Endothelial cell of umbilical vein (primary cell): Measurements from ENCODE around the gene CASP4. TPM values are rescaled to one million over a fixed set of nuclear protein-coding genes. Genes with fewer than 3 reads are reported as not detected.

ENCODE experiments used
- BruUV-seq: library from RNA; stranded (reverse); fragments of 400-500 nt; replicated peaks from 2 replicates; lab custom pipeline; 2021; lab: Mats Ljungman, UMichigan
- CTCF ChIA-PET: fragments of 300-600, 350-600 bp; sonication (Branson Sonifier 250); formaldehyde crosslinking; loops from one replicate; lab custom pipeline; 2021; ENCODE audit warnings: antibody characterized with exemption, inconsistent platforms; lab: Charles Lee
- POLR2A ChIA-PET: fragments of 300-600, 350-600 bp; sonication (Branson Sonifier 250); formaldehyde crosslinking; loops from one replicate; lab custom pipeline; 2021; ENCODE audit warnings: antibody characterized with exemption, inconsistent platforms; lab: Charles Lee
- DNase-seq: peaks from one replicate; pipeline ENCODE4 v3.0.0-alpha.2; 2011; ENCODE audit warnings: low read depth, low spot score
- FAIRE-seq: peaks from 2 replicates; lab custom pipeline; 2011; peaks lifted over from hg19 to GRCh38; lab: Jason Lieb, UNC
- H2AFZ ChIP-seq: 2 replicates; pipeline ENCODE4 v1.6.0; 2012; ENCODE audit warnings: low read depth, low read length, control low read depth, inconsistent platforms
- H3K27ac ChIP-seq: 2 replicates; pipeline ENCODE4 v1.5.1; 2011; ENCODE audit warnings: low read depth, mild to moderate bottlenecking, control low read depth, low read length, moderate library complexity; ENCODE audit not compliant: insufficient read depth
- H3K27me3 ChIP-seq, 2 experiments: 2 replicates each; pipeline versions ENCODE4 v1.6.0 to v1.6.1; 2011; ENCODE audit warnings: low read length in 2 of 2, mixed read lengths in 1 of 2; ENCODE audit not compliant: control insufficient read depth in 2 of 2, insufficient read depth in 2 of 2
- H3K36me3 ChIP-seq, 2 experiments: 2 replicates in 1 of 2; 3 replicates in 1 of 2; pipeline ENCODE4 v1.5.1; 2011; ENCODE audit warnings: low read length in 2 of 2, mild to moderate bottlenecking in 1 of 2, moderate library complexity in 1 of 2; ENCODE audit not compliant: control insufficient read depth in 2 of 2, insufficient read depth in 2 of 2; ENCODE audit errors: extremely low read depth in 1 of 2
- H3K4me1 ChIP-seq: 3 replicates; pipeline ENCODE4 v1.5.1; 2011; ENCODE audit warnings: mild to moderate bottlenecking, low read length; ENCODE audit not compliant: control insufficient read depth, insufficient read depth; ENCODE audit errors: extremely low read depth
- H3K4me2 ChIP-seq: 2 replicates; pipeline ENCODE4 v1.6.1; 2011; ENCODE audit warnings: low read length, control low read depth, mixed read lengths; ENCODE audit not compliant: insufficient read depth
- H3K4me3 ChIP-seq, 3 experiments: fragments of 200-600 bp in 1 of 3; sonication (generic), shearing (Covaris generic) in 1 of 3; replicated peaks in 1 of 3; 2 replicates each; pipeline ENCODE4 v1.5.1; 2011 to 2016; ENCODE audit warnings: control low read depth in 3 of 3, low read length in 3 of 3, mild to moderate bottlenecking in 2 of 3, inconsistent platforms in 1 of 3, low read depth in 1 of 3, moderate library complexity in 1 of 3; ENCODE audit not compliant: insufficient read depth in 1 of 3
- H3K79me2 ChIP-seq: 2 replicates; pipeline ENCODE4 v1.6.0; 2012; ENCODE audit warnings: low read length, inconsistent platforms; ENCODE audit not compliant: control insufficient read depth, insufficient read depth
- H3K9ac ChIP-seq: replicated peaks from 2 replicates; pipeline ENCODE3; 2011; ENCODE audit warnings: low read length, control low read depth; ENCODE audit not compliant: insufficient read depth; ENCODE audit errors: extremely low read depth
- H3K9me1 ChIP-seq: replicated peaks from 3 replicates; pipeline ENCODE4 v1.6.0; 2011; ENCODE audit warnings: mild to moderate bottlenecking, low read length; ENCODE audit not compliant: control insufficient read depth, insufficient read depth; ENCODE audit errors: extremely low read depth
- H3K9me3 ChIP-seq: replicated peaks from 2 replicates; pipeline ENCODE4 v1.5.1; 2012; ENCODE audit warnings: low read length, inconsistent platforms; ENCODE audit not compliant: control insufficient read depth, insufficient read depth
- H4K20me1 ChIP-seq: replicated peaks from 2 replicates; pipeline ENCODE3; 2011; ENCODE audit warnings: mild to moderate bottlenecking, low read length; ENCODE audit not compliant: control insufficient read depth, insufficient read depth; ENCODE audit errors: extremely low read depth
- CTCF ChIP-seq, 2 donors: IDR thresholded peaks; 1 replicate in 1 of 2; 2 replicates in 1 of 2; pipeline ENCODE4 v1.5.1; 2011; ENCODE audit warnings: low read length in 2 of 2, mild to moderate bottlenecking in 2 of 2, moderate library complexity in 2 of 2, control low read depth in 1 of 2, inconsistent platforms in 1 of 2, low read depth in 1 of 2; ENCODE audit not compliant: insufficient read depth in 1 of 2; ENCODE audit errors: extremely low read depth in 1 of 2
- EZH2 ChIP-seq: IDR thresholded peaks from 2 replicates; pipeline ENCODE4 v1.6.1; 2012; ENCODE audit warnings: borderline replicate concordance, low read depth, mild to moderate bottlenecking, moderate library complexity, low read length, inconsistent platforms; ENCODE audit not compliant: severe bottlenecking
- FOS ChIP-seq: IDR thresholded peaks from 2 replicates; pipeline ENCODE4 v1.6.1; 2011; ENCODE audit warnings: mild to moderate bottlenecking, low read length, moderate library complexity, borderline replicate concordance; ENCODE audit not compliant: insufficient read depth
- GATA2 ChIP-seq: IDR thresholded peaks from 2 replicates; pipeline ENCODE4 v1.7.0; 2011; ENCODE audit warnings: low read depth, mild to moderate bottlenecking, moderate library complexity, mixed read lengths, low read length; ENCODE audit not compliant: insufficient read length, insufficient read depth
- JUN ChIP-seq: IDR thresholded peaks from 2 replicates; pipeline ENCODE4 v1.6.1; 2011; ENCODE audit warnings: borderline replicate concordance, low read depth; ENCODE audit not compliant: insufficient read length, insufficient read depth
- MAX ChIP-seq: IDR thresholded peaks from 2 replicates; pipeline ENCODE4 v1.6.1; 2011; ENCODE audit not compliant: insufficient read depth, insufficient read length
- MYC ChIP-seq: IDR thresholded peaks from one replicate; pipeline ENCODE4 v1.6.1; 2011; ENCODE audit warnings: mild to moderate bottlenecking, low read depth, low read length
- POLR2A ChIP-seq: IDR thresholded peaks from 2 replicates; pipeline ENCODE4 v1.6.1; 2012; ENCODE audit warnings: low read depth, mild to moderate bottlenecking, control low read depth, low read length
- POLR2AphosphoS5 ChIP-seq: IDR thresholded peaks from 2 replicates; pipeline ENCODE4 v1.6.1; 2012; ENCODE audit warnings: low read depth, mild to moderate bottlenecking, control low read depth, low read length, moderate library complexity; ENCODE audit not compliant: insufficient read depth
- dilution Hi-C: fragments of 300-500 bp; cut with MboI; formaldehyde crosslinking; loops from one replicate; pipeline ENCODE4 v1.15.0; 2019; ENCODE audit warnings: low sequenced_read_pairs; ENCODE audit not compliant: extremely low pct_ligation_motif_present
- intact Hi-C: fragments of 100-400 bp; cut with micrococcal nuclease; formaldehyde crosslinking; loops from one replicate; pipeline ENCODE4 v1.10.0; 2022
- polyA plus RNA-seq, 4 experiments: library from polyadenylated mRNA; depleted of rRNA in 3 of 4; stranded (reverse) in 3 of 4; unstranded in 1 of 4; fragments of >200 nt; gene quantifications; 2 replicates each; pipeline versions ENCODE4 v1.2.1 to v1.2.3, GENCODE V29; 2011 to 2012; ENCODE audit warnings: missing spikeins in 1 of 4
- total RNA-seq: library from RNA; stranded (reverse); gene quantifications from 2 replicates; pipeline ENCODE4 v1.2.3, GENCODE V29; 2021

CASP4 gene
- total and polyA plus RNA-seq, 2 donors (not counting 3 experiments of a cell fraction or from before 2014, with no cell fraction given) = 83.1 to 89.1 TPM

GRCh38 chr11:104997288-104997687 is 28.9 kb upstream of the CASP4 start:
- ChIA-PET CTCF (interaction anchor here (1.0 to 1.7 kb wide), 4 partner anchors 9 to 866 kb away, joined by 3 to 5 read pairs (median 4); no protein-coding TSS in a partner anchor), POLR2A (no interaction called here)
- H3K79me2 ChIP-seq = no peaks in the 10 kb centered on the region
- no peak overlapping the region for H2AFZ ChIP-seq
- no peaks in the 10 kb centered on the region for H3K9me3 ChIP-seq
- H3K4me3 ChIP-seq = no peak overlapping the region
- no peak overlapping the region for H3K4me2 ChIP-seq
- dilution Hi-C loops = no loop called here
- TF ChIP-seq CTCF (IDR thresholded peaks at IDR 0.05; ENCODE audit: extremely low read depth in 1 of 2, insufficient read depth in 1 of 2, low read depth in 1 of 2, low read length in 2 of 2) (no peak), GATA2 (no peak), FOS (no peak), MYC (no peak), MAX (no peak), POLR2A (no peak)
- no peak for FAIRE-seq
- H3K4me1 ChIP-seq = peaks cover 3% of the 10 kb centered on the region
- H3K27me3 ChIP-seq = no peaks in the 10 kb centered on the region
- no peaks in the 10 kb centered on the region for H3K36me3 ChIP-seq
- no peaks in the 10 kb centered on the region for H3K9me1 ChIP-seq
- H3K9ac ChIP-seq = no peak overlapping the region
- peak; percentile 1 for DNase-seq
- no peak overlapping the region for H3K27ac ChIP-seq
- no TSS peak for BruUV-seq
- intact Hi-C loops = no loop called here
- H4K20me1 ChIP-seq = no peaks in the 10 kb centered on the region

- no peak overlapping the region for H3K9ac ChIP-seq
- ChIA-PET CTCF (no interaction called here), POLR2A (no interaction called here)
- FAIRE-seq (no peak), DNase-seq (no peak)
- H3K4me1 ChIP-seq = peaks cover 3% of the 10 kb centered on the region
- H3K4me3 ChIP-seq = no peak overlapping the region
- BruUV-seq = no TSS peak
- no peaks in the 10 kb centered on the region for H3K27me3 ChIP-seq
- no peaks in the 10 kb centered on the region for H3K9me3 ChIP-seq
- no peaks in the 10 kb centered on the region for H3K36me3 ChIP-seq
- TF ChIP-seq POLR2A (no peak), MAX (no peak), EZH2 (no peak), GATA2 (no peak), FOS (no peak), CTCF (IDR thresholded peaks at IDR 0.05; ENCODE audit: extremely low read depth in 1 of 2, insufficient read depth in 1 of 2, low read depth in 1 of 2, low read length in 2 of 2) (no peak), POLR2AphosphoS5 (no peak), JUN (no peak), MYC (no peak)
- H3K9me1 ChIP-seq = no peaks in the 10 kb centered on the region
- dilution Hi-C loops = no loop called here
- no peak overlapping the region for H3K4me2 ChIP-seq
- peak overlapping the region; percentile 9 for H2AFZ ChIP-seq
- H4K20me1 ChIP-seq = no peaks in the 10 kb centered on the region
- no peaks in the 10 kb centered on the region for H3K79me2 ChIP-seq
- intact Hi-C loops = no loop called here
- H3K27ac ChIP-seq = no peak overlapping the region
Measured at GRCh38 chr11:104995001-104995408, 26.6 kb upstream of the CASP4 start.
